Measurements from ENCODE around the gene USF1.
A peak's percentile ranks its signal among the peaks of the same experiment; 100 is the strongest.

USF1 gene

DNA sequence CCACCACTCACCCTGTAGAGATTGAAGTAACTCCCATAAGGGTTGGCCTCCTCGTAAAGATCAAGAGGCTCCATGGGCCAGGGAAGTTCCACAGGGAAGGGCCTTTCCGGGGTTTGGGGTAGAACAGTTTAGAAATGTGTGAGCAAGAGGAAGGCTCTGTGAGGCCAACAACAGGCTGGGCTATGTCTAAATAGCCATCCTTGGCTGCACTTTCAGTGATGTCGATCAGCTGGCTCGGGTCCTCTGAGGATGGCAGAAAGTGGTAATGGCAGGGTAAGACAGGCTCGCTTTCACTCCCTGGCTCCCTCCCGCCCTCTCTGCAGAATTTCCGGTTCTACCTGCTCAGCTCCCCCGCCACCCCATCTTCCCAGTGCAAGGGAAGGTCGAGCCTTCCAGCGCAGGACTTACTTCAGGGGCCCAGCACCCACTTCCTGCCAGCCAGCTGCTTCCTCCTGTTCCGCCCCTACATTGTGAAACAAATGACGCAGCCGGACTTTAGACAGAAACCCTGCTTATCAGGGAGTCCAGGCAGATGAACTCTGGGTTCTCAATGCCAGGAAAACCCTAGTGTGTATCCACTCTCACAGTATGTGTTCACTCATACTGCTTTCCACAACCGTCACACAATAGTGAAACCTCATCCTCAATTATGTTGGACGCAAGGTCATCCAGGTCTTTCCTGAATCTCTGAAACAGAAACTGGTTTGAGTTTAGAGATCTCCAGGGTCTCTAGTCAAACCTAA lies 32.1 kb downstream of the USF1 start:
- TF ChIP-seq ZNF70 (CRISPR knock-in tag; IDR thresholded peaks at IDR 0.05) (no peak), ISL1 (CRISPR knock-in tag; IDR thresholded peaks at IDR 0.05) (no peak), ZNF8 (CRISPR knock-in tag; IDR thresholded peaks at IDR 0.05) (no peak), ZNF565 (CRISPR knock-in tag; conservative IDR thresholded peaks at IDR 0.05; ENCODE audit: low read depth) (no peak), CSDC2 (CRISPR knock-in tag; IDR thresholded peaks at IDR 0.05) (no peak), TOX (CRISPR knock-in tag; IDR thresholded peaks at IDR 0.05; ENCODE audit: borderline replicate concordance) (no peak), ZFP3 (CRISPR knock-in tag; IDR thresholded peaks at IDR 0.05) (no peak), ZFP30 (CRISPR knock-in tag; IDR thresholded peaks at IDR 0.05) (no peak), PPARA (CRISPR knock-in tag; IDR thresholded peaks at IDR 0.05; ENCODE audit: borderline replicate concordance) (no peak), ARNTL (CRISPR knock-in tag; IDR thresholded peaks at IDR 0.05; ENCODE audit: borderline replicate concordance, low read depth) (no peak), ESRRG (CRISPR knock-in tag; IDR thresholded peaks at IDR 0.05) (no peak), SNAI2 (CRISPR knock-in tag; IDR thresholded peaks at IDR 0.05) (no peak), TCF4 (CRISPR knock-in tag; IDR thresholded peaks at IDR 0.05; ENCODE audit: borderline replicate concordance) (no peak), OSR1 (CRISPR knock-in tag; IDR thresholded peaks at IDR 0.05) (no peak), CREB5 (CRISPR knock-in tag; IDR thresholded peaks at IDR 0.05; ENCODE audit: low read depth) (no peak), ZC3H10 (CRISPR knock-in tag; IDR thresholded peaks at IDR 0.05) (no peak)
- TF ChIP-seq, protein P1, sequence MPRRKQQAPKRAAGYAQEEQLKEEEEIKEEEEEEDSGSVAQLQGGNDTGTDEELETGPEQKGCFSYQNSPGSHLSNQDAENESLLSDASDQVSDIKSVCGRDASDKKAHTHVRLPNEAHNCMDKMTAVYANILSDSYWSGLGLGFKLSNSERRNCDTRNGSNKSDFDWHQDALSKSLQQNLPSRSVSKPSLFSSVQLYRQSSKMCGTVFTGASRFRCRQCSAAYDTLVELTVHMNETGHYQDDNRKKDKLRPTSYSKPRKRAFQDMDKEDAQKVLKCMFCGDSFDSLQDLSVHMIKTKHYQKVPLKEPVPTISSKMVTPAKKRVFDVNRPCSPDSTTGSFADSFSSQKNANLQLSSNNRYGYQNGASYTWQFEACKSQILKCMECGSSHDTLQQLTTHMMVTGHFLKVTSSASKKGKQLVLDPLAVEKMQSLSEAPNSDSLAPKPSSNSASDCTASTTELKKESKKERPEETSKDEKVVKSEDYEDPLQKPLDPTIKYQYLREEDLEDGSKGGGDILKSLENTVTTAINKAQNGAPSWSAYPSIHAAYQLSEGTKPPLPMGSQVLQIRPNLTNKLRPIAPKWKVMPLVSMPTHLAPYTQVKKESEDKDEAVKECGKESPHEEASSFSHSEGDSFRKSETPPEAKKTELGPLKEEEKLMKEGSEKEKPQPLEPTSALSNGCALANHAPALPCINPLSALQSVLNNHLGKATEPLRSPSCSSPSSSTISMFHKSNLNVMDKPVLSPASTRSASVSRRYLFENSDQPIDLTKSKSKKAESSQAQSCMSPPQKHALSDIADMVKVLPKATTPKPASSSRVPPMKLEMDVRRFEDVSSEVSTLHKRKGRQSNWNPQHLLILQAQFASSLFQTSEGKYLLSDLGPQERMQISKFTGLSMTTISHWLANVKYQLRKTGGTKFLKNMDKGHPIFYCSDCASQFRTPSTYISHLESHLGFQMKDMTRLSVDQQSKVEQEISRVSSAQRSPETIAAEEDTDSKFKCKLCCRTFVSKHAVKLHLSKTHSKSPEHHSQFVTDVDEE (CRISPR knock-in tag; IDR thresholded peaks at IDR 0.05): no peak
- TF ChIP-seq, protein P2, sequence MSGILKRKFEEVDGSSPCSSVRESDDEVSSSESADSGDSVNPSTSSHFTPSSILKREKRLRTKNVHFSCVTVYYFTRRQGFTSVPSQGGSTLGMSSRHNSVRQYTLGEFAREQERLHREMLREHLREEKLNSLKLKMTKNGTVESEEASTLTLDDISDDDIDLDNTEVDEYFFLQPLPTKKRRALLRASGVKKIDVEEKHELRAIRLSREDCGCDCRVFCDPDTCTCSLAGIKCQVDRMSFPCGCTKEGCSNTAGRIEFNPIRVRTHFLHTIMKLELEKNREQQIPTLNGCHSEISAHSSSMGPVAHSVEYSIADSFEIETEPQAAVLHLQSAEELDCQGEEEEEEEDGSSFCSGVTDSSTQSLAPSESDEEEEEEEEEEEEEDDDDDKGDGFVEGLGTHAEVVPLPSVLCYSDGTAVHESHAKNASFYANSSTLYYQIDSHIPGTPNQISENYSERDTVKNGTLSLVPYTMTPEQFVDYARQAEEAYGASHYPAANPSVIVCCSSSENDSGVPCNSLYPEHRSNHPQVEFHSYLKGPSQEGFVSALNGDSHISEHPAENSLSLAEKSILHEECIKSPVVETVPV (CRISPR knock-in tag; IDR thresholded peaks at IDR 0.05): no peak
- TF ChIP-seq, protein P3, sequence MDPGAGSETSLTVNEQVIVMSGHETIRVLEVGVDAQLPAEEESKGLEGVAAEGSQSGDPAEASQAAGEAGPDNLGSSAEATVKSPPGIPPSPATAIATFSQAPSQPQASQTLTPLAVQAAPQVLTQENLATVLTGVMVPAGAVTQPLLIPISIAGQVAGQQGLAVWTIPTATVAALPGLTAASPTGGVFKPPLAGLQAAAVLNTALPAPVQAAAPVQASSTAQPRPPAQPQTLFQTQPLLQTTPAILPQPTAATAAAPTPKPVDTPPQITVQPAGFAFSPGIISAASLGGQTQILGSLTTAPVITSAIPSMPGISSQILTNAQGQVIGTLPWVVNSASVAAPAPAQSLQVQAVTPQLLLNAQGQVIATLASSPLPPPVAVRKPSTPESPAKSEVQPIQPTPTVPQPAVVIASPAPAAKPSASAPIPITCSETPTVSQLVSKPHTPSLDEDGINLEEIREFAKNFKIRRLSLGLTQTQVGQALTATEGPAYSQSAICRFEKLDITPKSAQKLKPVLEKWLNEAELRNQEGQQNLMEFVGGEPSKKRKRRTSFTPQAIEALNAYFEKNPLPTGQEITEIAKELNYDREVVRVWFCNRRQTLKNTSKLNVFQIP (CRISPR knock-in tag; IDR thresholded peaks at IDR 0.05; ENCODE audit: borderline replicate concordance, low read depth): no peak
- peak; percentile 46 for ATAC-seq

DNA sequence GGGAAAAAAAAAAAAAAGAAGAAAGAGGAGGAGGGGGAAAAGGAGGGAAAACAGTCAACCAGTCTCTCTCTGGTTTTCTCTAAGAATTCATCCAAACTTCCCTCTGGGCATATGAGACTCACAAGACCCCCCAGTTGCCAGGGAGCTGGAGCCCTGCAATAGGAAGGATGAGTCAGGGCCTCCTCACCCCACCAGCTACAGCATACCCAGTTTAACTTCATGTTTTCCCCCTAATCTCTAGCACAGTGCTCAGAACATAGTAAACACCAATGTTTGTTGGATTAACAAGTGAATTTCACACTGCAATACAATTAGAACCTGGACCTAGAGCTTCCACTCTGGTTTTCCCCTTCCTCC lies 32.7 kb downstream of the USF1 start:
- peak; percentile 37 for ATAC-seq
- TF ChIP-seq ESRRG (CRISPR knock-in tag; IDR thresholded peaks at IDR 0.05) (no peak), ZC3H10 (CRISPR knock-in tag; IDR thresholded peaks at IDR 0.05) (no peak), RARB (CRISPR knock-in tag; IDR thresholded peaks at IDR 0.05) (no peak), TOX (CRISPR knock-in tag; IDR thresholded peaks at IDR 0.05; ENCODE audit: borderline replicate concordance) (no peak), ZNF565 (CRISPR knock-in tag; conservative IDR thresholded peaks at IDR 0.05; ENCODE audit: low read depth) (no peak), TCF4 (CRISPR knock-in tag; IDR thresholded peaks at IDR 0.05; ENCODE audit: borderline replicate concordance) (no peak), SNAI2 (CRISPR knock-in tag; IDR thresholded peaks at IDR 0.05) (no peak), GLIS3 (CRISPR knock-in tag; IDR thresholded peaks at IDR 0.05) (no peak), ARNTL (CRISPR knock-in tag; IDR thresholded peaks at IDR 0.05; ENCODE audit: borderline replicate concordance, low read depth) (no peak), CREB5 (CRISPR knock-in tag; IDR thresholded peaks at IDR 0.05; ENCODE audit: low read depth) (no peak), ZNF8 (CRISPR knock-in tag; IDR thresholded peaks at IDR 0.05) (no peak), ZFP30 (CRISPR knock-in tag; IDR thresholded peaks at IDR 0.05) (no peak), OSR1 (CRISPR knock-in tag; IDR thresholded peaks at IDR 0.05) (no peak), CSDC2 (CRISPR knock-in tag; IDR thresholded peaks at IDR 0.05) (no peak), ZFP3 (CRISPR knock-in tag; IDR thresholded peaks at IDR 0.05) (no peak), BACH2 (CRISPR knock-in tag; IDR thresholded peaks at IDR 0.05; ENCODE audit: borderline replicate concordance) (no peak)
- TF ChIP-seq, protein P1 (CRISPR knock-in tag; IDR thresholded peaks at IDR 0.05): no peak
- TF ChIP-seq, protein P3 (CRISPR knock-in tag; IDR thresholded peaks at IDR 0.05; ENCODE audit: borderline replicate concordance, low read depth): no peak
- TF ChIP-seq, protein P2 (CRISPR knock-in tag; IDR thresholded peaks at IDR 0.05): no peak
